HG03439 (cell line): Measurements from ENCODE around the gene IRAG1.

Experiments
- ATAC-seq: cut with Tn5 transposase; IDR thresholded peaks from one replicate; pipeline ENCODE4 v1.9.1; 2021; ENCODE audit warnings: mild to moderate bottlenecking, moderate library complexity; ENCODE audit not compliant: unreplicated experiment

The IRAG1 gene, protein sequence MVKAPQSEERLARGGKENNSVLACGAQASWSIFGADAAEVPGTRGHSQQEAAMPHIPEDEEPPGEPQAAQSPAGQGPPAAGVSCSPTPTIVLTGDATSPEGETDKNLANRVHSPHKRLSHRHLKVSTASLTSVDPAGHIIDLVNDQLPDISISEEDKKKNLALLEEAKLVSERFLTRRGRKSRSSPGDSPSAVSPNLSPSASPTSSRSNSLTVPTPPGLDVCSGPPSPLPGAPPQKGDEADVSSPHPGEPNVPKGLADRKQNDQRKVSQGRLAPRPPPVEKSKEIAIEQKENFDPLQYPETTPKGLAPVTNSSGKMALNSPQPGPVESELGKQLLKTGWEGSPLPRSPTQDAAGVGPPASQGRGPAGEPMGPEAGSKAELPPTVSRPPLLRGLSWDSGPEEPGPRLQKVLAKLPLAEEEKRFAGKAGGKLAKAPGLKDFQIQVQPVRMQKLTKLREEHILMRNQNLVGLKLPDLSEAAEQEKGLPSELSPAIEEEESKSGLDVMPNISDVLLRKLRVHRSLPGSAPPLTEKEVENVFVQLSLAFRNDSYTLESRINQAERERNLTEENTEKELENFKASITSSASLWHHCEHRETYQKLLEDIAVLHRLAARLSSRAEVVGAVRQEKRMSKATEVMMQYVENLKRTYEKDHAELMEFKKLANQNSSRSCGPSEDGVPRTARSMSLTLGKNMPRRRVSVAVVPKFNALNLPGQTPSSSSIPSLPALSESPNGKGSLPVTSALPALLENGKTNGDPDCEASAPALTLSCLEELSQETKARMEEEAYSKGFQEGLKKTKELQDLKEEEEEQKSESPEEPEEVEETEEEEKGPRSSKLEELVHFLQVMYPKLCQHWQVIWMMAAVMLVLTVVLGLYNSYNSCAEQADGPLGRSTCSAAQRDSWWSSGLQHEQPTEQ

DNA sequence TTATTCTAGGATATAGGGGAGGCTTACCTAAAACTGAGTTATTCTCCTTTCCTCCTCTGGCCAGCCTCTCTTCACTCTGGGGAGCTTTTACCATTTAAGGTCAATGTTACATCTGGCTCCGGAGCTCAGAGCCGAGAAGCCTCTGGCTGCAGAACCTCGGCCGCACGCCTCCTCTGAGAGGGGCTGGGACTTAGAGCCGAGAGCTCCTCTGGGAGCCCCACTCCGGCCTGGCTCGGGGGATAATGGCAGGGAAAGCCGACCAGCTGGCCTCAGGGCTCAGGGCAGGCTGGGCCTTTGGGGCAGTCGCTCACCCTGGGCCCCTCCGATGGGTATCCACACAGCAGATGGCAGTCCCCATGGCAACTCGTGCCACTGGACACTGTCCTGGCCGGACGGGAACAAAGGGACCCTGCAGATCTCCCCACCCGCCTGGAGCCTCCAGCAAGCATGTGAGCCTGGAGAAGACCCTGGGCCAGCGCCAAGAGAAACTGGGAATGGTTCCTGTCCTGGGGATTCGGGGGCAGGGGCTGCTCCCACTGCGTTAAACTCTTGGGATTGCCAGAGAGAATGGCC lies at the start of gene IRAG1:
Gene IRAG1 (minus strand): TSS at position 247 of the 573 bp plus-strand sequence. CDS start 153 bp downstream, at position 94.
- ATAC-seq, result no peak

DNA sequence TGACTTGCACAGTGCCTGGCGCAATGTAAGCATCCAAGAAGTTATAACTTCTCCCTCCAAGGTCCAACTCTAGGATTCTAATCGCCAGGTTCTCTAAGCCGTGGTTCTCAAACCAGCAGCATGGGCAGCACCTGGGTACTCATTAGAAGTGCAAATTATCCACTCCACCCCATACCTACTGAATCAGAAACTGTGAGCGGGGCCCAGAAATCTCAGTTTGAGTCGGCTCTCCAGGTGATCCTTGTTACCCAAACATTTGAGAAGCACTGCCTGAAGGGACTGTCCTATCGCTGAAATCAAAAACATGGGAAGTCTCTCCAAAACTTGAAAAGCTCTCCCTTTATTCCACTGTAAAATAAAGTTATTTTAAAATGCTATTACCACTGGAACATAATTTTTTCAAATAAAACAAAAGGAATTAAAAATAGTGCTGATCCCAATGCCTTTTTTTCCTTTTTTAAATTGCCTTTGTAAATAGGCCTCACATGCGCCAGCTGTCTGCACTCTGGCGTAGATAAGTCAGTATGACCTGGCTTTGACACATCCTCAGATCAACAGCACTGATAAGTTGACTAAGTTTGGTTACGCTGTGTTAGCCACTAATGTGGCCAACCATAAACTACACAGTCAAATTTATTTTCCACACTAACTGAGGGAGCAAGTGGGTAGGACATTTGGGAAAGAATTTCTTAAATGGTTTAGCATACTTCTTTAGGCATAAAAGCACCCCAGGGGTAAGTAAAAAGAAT lies 49.1 kb upstream of the IRAG1 start:
- no peak for ATAC-seq

DNA sequence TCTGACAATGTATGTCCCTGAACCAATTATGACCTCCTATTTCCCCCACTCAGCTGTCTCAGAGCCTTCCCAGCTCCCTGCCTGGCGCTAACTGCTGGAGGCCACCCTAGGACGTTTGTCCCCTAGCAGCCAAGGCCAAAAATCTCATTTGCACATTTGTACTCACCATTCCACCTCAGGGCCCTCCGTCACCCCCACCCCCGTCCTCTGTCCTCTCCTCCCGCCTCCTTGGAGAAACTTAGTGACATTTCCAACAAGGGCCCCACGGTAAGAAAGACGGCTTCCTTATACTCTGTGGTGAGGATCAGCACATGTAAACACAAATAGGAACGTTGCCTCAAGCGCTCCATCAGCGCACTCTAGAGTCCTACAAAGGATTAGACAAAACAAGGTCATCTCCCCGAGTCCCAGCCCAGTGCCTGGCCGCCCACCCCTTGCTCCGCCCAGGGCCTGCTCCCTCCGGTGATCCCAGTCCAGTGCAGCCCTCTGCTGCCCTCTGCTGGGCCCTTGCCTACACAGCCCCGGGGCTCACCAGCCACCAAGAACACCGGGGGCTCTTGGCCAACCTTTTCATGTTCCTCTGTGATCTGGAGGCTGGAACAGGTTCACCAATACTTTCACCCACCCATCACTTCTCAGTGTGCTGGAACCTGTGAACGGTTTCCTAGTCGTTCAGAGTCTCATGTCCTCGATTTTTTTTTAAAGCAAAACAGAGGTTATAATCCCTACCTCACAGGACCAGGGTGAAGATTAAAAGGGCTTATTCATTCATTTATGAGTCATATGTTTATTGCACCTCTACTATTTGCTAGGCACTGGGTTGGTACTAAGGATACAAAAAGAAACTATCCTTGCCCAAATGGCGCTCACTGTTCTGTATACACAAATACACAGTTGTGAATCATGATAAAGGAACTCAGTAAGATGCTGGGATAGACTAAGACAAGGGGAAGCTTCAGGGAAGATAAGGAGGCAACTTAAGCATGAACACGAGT lies 42.2 kb upstream of the IRAG1 start:
- peak; percentile 96 for ATAC-seq

DNA sequence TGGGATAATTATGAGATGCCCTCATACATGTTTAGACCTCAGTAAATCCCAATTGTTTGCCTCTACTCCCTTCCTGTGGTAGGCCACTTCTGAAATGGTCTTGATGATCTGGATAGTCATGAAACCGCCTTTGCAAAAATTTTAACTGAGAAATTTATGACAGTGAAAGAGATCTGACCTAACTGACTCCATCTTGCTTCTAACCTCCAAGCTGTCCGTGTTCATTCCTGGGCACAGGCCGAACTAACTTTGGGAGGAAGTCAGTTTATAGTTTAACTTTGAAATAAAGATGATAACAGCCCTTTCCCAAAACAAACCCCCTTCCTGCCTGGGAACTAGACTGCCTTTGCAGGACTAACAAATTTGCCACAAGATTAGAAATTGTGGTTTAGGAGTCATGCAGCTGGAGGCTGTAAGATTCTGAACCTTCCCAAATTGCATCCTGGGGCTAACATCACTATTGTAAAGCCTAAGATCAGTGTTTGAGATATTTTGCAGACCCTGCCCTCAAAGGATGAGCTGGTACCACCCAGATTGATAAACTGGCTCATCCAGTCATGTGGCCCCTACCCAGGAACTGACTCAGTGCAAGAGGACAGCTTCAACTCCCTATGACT lies 37.6 kb upstream of the IRAG1 start:
- no peak for ATAC-seq

DNA sequence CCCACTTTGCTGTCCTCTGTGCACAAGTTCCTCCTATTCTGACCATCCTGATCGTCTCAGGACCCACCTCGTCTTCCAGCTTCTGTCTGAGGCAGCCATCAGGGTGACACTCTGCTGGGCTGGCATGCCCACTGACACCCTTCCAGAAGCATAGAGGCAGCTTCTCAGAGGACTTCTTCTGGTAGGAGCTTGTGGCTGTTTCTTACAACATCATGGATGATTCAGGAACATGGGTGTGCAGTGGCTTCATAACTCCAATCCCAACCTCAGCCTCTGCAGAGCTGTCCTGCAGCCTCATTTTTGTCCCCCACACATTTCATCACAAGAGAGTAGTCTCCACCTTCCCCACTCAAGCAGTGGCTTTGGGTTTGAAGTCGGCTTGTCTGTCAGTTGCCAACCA lies 36.6 kb upstream of the IRAG1 start:
- ATAC-seq, result no peak

DNA sequence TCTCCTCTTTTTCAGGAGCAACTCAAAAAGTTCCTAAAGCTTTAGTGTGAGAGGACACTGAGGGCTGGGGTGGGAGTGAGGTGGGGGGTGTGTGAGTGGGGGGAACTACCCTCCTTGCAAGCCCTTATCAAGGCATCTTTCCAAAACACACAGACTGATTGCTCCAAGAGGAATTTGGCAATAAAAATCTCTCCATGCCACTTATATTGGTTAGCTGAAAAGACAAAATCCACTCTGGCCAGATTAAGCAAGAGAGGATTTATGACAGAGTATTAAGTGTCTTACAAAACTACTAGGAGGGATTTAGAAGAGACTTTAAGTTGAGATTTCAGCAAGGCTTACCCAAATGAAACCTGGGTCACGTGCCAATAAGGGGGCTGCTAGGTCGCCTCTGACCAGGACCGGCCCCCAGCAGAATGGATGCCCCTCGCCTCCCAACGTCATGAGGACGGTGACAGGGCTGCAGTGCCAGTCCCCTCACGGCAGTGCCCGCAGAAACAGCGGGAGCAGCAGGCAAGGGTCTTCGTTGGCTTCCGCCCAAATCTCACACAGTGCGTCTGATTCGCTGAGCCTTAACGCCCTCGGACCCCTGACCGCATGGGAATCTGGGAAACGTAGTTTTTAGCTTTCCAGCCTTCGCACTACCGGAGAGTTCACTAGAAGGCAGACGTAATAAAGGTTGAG lies 35.4 kb upstream of the IRAG1 start:
- ATAC-seq, result no peak

DNA sequence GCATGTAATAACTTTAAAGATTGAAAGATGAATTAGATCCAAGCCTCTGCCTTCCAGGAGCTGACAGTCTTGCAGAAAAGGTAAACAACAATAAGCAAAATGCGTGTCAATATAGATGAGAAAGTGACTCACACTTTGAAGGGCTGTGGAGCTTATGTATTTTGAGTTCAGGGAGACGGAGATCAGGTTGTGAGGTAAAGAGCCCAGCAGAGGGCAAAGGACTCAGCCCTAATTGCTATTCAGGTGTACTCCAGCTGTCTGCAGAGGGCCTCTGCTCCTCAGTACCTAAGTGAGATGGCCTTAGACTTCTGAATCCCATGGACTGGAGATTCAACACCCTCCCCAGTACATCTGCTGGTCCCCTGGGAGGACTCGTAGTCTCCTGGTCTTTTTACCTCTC lies 34.6 kb upstream of the IRAG1 start:
- no peak for ATAC-seq

DNA sequence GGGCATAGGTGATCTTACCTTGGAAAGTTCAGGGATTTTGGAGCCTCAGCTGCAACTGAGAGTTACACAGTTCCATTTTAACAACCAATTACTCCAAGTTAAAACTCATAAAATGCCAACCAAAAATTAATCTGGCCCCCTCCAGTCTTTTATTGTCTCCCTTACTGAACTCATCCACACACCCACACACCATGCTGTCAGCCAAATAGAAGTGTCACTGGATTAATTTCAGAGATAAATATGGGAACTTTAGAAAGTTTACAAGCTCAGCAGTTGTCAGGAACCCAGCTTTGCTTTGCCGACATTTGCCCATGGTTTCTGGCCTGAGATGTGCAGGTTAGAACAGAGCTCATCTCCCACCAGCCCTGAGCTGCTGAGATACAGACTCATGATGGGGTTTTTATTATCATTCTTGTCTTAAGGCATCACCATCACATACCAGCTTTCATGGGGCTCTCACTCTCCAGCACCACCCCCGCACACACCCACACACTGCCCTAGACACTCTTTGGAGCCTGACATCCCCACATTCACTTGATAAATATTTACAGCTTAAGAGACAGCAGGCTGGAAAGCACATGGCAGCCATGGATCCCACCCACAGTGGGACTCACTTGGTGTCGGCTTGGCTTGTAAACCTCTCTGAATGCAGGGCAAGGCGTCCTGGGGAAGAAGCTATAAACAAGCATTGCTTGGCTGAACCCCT lies 33.7 kb upstream of the IRAG1 start:
- ATAC-seq, result no peak

DNA sequence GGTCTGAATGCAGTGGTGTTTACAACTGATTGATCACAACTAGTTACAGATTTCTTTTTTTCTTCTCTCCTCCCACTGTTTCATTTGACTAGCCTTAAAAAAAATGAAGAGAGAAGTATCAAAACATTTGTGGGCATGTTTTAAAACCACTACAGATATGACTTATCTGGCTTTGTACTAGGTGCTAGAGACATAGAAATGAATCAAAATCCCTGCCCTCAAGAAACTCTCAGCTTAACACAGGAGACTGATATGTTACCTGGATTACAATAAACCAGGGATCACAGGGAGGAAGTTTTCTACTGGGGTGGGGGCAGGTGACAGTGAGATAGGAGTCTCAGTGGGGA lies 32.3 kb upstream of the IRAG1 start:
- no peak for ATAC-seq

DNA sequence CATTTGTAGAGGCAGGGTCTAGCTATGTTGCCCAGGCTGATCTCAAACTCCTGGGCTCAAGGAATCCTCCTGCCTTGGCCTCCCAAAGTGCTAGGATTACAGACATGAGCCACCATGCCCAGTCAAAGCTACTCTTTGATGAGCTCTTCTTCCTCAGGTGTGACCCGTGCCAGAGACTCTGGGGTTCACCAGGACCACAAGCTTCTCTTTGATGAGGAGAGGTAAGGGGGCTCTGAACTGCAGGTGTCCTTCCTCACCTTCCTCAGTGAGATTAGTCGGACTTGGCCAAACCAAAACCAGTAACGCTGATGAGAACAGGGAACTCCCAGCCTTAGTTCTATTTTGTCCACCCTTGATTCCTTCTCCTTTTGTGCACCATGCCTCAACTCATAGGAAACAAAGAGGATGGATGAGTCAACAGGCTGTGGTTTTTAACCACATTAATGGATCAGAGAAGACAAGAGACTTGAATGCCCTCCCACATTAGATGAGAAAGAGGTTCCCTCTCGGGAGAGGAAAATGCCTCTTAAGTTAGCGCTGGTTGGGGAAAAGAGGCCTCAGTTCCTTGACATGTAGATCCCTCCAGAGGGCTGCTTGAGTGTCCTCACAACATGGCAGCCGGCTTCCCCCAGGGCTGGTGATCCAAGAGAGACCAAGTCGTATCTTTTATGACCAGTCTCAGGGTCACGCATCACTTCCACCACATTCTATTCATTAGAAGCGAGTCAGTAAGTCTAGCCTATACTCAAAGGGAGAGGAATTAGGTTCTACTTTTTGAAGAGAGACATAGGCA lies 31.8 kb upstream of the IRAG1 start:
- ATAC-seq, result no peak

DNA sequence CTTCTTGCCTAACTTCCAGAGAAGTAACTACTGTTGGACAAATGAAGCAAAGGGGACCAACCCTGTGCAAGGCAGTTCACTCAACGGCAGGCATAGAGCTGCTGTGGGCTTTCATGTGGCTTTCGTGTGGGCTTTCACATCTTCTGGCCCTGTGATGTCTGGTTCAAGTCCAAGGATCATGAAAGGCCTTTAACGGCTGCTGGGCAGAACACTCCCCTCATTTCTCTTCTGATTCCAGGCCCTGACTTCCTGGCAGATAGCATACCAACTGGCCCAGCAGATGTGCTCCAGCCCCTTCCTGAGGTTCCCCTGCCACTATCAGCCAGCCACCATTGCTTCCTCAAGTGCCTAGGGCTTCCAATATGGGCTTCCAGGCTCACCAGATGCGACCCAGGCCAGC lies 28.8 kb upstream of the IRAG1 start:
- no peak for ATAC-seq

DNA sequence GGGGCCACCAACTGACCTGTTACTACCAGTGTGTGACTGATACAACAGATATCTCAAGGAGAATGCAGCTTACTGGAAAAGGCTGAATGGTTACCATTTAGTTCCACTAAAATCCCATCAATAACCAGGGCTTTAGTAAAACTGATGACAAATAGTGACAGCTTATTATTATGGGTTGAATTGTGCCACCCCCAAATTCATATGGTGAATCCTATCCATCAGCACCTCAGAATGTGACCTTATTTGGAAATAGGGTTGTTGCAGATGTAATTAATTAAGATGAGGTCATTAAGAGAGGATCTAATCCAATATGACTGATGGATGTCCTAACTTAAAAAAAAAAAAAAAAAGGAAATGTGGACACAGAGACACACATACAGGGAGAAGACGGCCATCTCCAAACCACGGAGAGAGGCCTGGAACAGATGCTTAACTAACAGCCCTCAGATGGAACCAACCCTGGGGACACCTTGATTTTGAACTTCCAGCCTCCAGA lies 27.4 kb upstream of the IRAG1 start:
- no peak for ATAC-seq

DNA sequence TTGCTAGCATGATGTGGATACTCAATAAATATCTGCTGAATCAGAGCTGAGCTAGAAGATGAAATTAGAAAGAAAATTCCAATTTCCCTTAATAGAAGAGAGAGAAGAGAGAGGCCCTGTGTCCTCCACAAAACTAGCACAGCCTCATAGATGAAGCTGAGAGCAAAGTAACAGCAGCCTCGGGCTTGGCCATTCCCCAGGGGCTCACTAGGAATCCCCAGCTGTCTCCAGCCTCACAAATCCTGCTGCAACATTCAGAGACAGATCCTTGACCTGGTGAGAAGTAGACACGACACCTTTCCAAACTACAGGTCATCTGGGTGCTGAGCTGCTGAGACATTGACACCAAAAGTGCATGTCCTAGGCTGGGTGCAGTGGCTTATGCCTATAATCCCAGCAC lies 26.1 kb upstream of the IRAG1 start:
- ATAC-seq, result no peak

DNA sequence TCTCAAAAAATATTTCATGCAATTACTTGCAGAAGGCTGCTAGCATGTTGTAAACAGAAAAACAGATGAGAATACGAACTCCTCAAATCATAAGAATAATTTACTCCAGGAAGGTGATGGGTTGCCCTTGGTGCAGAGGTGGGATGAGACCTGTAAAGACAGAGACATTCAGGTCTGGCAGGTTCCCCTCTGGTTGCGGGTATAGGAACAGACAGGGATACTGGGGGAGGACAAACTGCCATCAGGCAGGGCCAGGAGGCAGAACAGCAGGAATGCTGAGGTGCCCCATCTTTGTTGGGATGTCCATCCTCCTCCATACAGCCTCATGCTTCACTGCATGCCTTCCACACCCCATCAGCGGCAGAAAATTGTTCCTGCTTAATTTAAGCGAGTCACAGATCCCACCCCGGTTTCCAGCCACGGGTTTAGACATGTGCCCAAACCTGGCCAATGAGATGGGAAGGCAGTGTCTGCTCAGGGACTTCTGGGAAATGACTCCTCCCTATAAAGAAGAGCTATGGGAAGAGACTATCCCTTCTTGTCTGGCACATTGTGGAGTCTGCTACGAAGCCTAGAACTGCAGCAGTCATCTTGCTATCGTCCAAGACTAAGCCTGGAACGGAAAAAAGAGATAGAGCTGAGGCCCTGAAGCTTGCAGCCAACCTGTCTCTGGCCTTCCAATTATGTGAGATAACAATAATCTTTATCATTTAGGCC lies 23.1 kb upstream of the IRAG1 start:
- no peak for ATAC-seq

DNA sequence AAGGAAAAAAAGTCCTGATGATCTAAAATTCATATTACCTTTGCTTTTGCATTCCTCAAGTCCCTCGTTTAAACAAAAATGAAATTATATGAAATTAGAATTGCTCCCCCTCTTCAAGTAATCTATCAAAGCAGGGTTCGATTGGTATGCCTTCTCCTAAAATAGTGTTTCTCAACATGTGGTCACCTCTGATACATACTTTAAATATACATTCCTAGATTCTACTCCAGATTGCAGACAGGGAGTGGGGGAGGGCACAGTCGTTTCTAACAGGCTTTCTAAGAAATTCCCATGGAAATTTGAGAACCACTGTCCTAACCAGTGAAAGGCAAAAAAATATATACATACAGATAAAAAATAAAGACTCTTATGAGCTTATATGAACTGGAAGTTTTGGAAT lies 22.6 kb upstream of the IRAG1 start:
- no peak for ATAC-seq

DNA sequence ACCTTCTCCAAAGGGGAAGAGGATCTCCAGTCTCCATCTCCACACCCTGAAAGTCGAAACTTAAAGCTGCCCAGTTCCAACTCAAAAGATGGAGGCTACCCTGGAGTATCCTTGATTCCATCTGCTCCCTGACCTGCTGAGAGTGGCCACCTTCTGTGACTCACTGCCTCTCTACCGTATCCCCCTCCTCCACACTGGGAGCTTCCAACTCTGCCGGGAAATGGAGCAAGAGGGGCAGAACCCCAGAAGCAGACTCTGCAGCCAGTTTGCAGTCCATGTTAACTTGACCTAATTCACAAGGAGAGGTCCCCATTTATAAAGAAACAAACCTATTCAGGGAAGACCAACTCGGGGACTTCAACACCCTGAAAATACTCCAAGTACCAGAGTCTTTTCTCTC lies 22.0 kb upstream of the IRAG1 start:
- no peak for ATAC-seq
